Spinal cord (tissue), 10 donors: ENCODE results near the gene ROS1. TPM values are rescaled to one million over a fixed set of nuclear protein-coding genes. Genes with fewer than 3 reads are reported as not detected.
A peak's percentile ranks its signal among the peaks of the same experiment; 100 is the strongest.

ENCODE experiments used
- DNase-seq, 6 donors: peaks; one replicate each; pipeline versions ENCODE4 v3.0.0 to v3.0.0-alpha.2; 2013 to 2015; ENCODE audit warnings: low spot score in 6 of 6, low read depth in 4 of 6
- H3K27ac ChIP-seq: one replicate; pipeline ENCODE4 v1.5.1; 2013; ENCODE audit warnings: low read depth, low read length, control low read depth
- H3K27me3 ChIP-seq: one replicate; pipeline ENCODE4 v1.6.1; 2013; ENCODE audit warnings: low read length; ENCODE audit not compliant: control insufficient read depth, insufficient read depth
- H3K36me3 ChIP-seq: one replicate; pipeline ENCODE4 v1.6.1; 2013; ENCODE audit warnings: low read length; ENCODE audit not compliant: control insufficient read depth, insufficient read depth
- H3K4me1 ChIP-seq: one replicate; pipeline ENCODE4 v1.6.1; 2013; ENCODE audit warnings: low read length; ENCODE audit not compliant: control insufficient read depth, insufficient read depth
- H3K4me3 ChIP-seq: one replicate; pipeline ENCODE4 v1.5.1; 2013; ENCODE audit warnings: low read depth, low read length, control low read depth
- H3K9me3 ChIP-seq: one replicate; pipeline ENCODE4 v1.6.1; 2013; ENCODE audit warnings: low read length; ENCODE audit not compliant: control insufficient read depth, insufficient read depth
- WGBS: methylation state at CpG from one replicate; pipeline ENCODE4 v1.1.5; 2013; ENCODE audit warnings: missing lambda C conversion rate; ENCODE audit not compliant: insufficient coverage; 5-methylcytosine and 5-hydroxymethylcytosine counted together
- polyA plus RNA-seq, 2 donors: library from polyadenylated mRNA; unstranded; fragments of 120-200 nt; gene quantifications; one replicate each; pipeline ENCODE4 v1.2.1, GENCODE V29; 2013; ENCODE audit not compliant: insufficient read length in 2 of 2
- total RNA-seq, 2 donors: library from RNA; depleted of rRNA in 1 of 2; stranded (reverse); fragments of 120-200 nt in 1 of 2; fragments of >200 nt in 1 of 2; gene quantifications; one replicate each; pipeline versions ENCODE4 v1.2.3 to v1.2.4, GENCODE V29; 2013 to 2014
- donor health status: healthy.

The ROS1 gene
- total and polyA plus RNA-seq, 4 donors: 0.03 TPM; not detected in 3

GRCh38 chr6:117409863-117410262, 15.9 kb downstream of the ROS1 start:
- WGBS: no CpG with 5 or more reads among the region's 4 CpGs
- no peaks in the 10 kb centered on the region for H3K9me3 ChIP-seq
- no peaks in the 10 kb centered on the region for H3K4me1 ChIP-seq
- no peak overlapping the region for H3K4me3 ChIP-seq
- H3K27ac ChIP-seq: no peak overlapping the region
- no peaks in the 10 kb centered on the region for H3K36me3 ChIP-seq
- H3K27me3 ChIP-seq: no peaks in the 10 kb centered on the region
- no peak for DNase-seq

DNA sequence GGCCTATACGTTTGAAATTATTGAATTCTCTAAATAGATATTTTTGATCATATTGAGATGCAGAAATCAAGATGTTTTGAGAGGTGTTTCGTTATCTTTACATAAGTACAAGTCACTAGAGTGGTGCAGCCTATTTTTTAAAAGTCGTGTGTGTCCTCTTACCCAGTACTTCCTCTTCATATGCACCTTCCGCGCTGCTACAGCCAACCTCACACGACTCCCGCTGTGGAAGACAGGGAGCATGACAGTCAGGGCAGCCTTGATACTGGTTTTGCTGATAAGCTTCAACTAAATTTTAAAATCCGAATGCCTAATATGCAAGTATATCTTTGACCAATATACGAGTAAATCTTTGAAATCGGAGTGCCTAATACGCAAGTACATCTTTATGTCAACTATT, 16.3 kb downstream of the ROS1 start:
- Histone ChIP-seq H3K4me1 (no peaks in the 10 kb centered on the region), H3K36me3 (no peaks in the 10 kb centered on the region), H3K9me3 (no peaks in the 10 kb centered on the region), H3K27me3 (no peaks in the 10 kb centered on the region), H3K4me3 (no peak overlapping the region), H3K27ac (no peak overlapping the region)
- no peak for DNase-seq
- 93% methylated on average over 9 of the region's 11 CpGs for WGBS

DNA sequence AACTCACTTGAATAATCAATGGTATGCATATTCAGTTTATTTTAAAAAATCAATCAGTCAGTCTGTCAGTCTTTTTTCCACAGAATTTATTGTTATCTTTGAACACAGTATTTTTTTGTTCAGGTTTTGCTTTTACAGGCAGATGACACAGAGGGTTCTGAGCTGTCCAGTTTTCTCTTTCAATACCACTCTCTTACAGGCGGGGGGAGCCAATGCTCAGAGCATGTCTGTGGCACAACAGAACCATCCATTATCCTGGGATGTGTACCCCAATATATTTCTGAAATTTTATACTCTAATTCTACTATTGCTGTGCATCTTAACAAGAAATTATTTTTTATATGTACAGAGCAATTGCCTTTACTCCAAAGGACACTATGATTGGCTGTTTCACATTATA, 21.2 kb downstream of the ROS1 start:
- H3K27ac ChIP-seq: no peak overlapping the region
- WGBS: no CpG with 5 or more reads among the region's 1 CpG

GRCh38 chr6:117401799-117402198, 23.9 kb downstream of the ROS1 start:
- no peak overlapping the region for H3K4me3 ChIP-seq
- no peaks in the 10 kb centered on the region for H3K9me3 ChIP-seq
- H3K4me1 ChIP-seq: no peaks in the 10 kb centered on the region
- no peak for DNase-seq
- no peaks in the 10 kb centered on the region for H3K27me3 ChIP-seq
- H3K36me3 ChIP-seq: no peaks in the 10 kb centered on the region
- no peak overlapping the region for H3K27ac ChIP-seq
- 96% methylated on average over 2 of the region's 2 CpGs for WGBS

More for the DNA sequence above, 21.2 kb downstream of the ROS1 start:
- H3K36me3 ChIP-seq: no peaks in the 10 kb centered on the region
- peak in 1 of 6 donors; percentile 4 for DNase-seq
- no peaks in the 10 kb centered on the region for H3K4me1 ChIP-seq
- H3K27me3 ChIP-seq: no peaks in the 10 kb centered on the region
- no peak overlapping the region for H3K4me3 ChIP-seq
- no peaks in the 10 kb centered on the region for H3K9me3 ChIP-seq

GRCh38 chr6:117399924-117400323, 25.8 kb downstream of the ROS1 start:
- DNase-seq: no peak
- Histone ChIP-seq H3K27me3 (no peaks in the 10 kb centered on the region), H3K4me3 (no peak overlapping the region), H3K27ac (no peak overlapping the region), H3K9me3 (no peaks in the 10 kb centered on the region), H3K36me3 (no peaks in the 10 kb centered on the region), H3K4me1 (no peaks in the 10 kb centered on the region)
- no CpG with 5 or more reads among the region's 1 CpG for WGBS

DNA sequence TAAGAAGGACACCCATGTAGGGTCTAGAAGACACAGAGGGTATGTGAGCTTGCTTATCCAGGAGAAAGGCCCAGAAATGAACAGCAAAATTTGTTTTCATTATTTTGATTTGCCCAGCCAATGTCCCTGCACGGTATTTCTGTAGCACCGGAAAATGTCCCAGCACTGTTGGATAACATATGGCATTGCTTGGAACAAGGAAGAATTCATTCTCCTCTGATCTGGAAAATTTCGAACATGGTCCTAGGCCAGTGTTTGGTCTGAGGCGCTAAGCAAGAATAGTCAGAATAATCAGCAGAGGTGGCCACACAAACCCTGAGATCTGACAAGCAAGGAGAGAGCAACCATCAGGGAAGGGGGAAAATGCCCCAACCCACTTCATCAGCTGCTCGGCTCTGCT, 26.6 kb downstream of the ROS1 start:
- no peak overlapping the region for H3K27ac ChIP-seq
- H3K9me3 ChIP-seq: no peaks in the 10 kb centered on the region
- 91% methylated on average over 4 of the region's 5 CpGs for WGBS
- no peaks in the 10 kb centered on the region for H3K36me3 ChIP-seq
- DNase-seq: no peak
- no peaks in the 10 kb centered on the region for H3K4me1 ChIP-seq
- H3K4me3 ChIP-seq: no peak overlapping the region
- H3K27me3 ChIP-seq: no peaks in the 10 kb centered on the region

DNA sequence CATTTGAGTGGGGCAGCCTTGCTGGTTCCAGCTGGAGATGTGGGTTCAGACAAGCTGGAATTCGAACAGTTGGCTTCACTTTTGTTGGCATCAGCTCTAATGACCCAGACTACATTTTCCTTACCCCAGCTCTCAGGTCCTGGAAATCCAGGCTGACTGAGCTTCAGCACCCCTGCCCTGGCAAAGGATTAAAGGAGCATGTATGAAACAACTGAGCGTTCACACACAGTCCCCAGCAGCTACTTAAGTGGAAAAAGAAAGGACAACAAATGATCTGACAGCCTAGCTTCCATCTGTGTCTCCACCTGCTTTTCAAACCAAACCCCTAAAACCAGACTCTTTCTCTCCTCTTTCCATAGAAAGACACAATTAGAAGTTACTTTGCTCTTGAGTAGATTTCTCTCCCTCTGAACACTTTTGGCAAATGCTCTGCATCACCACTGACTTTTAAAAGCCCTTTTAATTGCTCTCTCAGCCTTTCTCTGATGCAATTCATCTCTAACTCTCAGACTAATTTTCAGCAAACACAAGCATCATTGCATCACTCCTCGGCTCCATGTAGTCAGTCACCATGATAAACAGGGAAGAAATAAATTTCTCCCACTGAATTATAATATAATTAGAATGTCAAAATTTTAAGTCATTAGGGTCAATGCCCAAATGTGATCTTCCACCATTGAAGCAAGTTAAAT, 28.1 kb downstream of the ROS1 start:
- no peaks in the 10 kb centered on the region for H3K27me3 ChIP-seq
- no peaks in the 10 kb centered on the region for H3K36me3 ChIP-seq
- no peak overlapping the region for H3K4me3 ChIP-seq
- H3K4me1 ChIP-seq: no peaks in the 10 kb centered on the region
- no CpG with 5 or more reads among the region's 3 CpGs for WGBS
- no peak overlapping the region for H3K27ac ChIP-seq
- no peaks in the 10 kb centered on the region for H3K9me3 ChIP-seq
- DNase-seq: peak in 1 of 6 donors; percentile 36

- Histone ChIP-seq H3K9me3 (no peaks in the 10 kb centered on the region), H3K27me3 (no peaks in the 10 kb centered on the region), H3K4me1 (no peaks in the 10 kb centered on the region), H3K27ac (no peak overlapping the region), H3K36me3 (no peaks in the 10 kb centered on the region), H3K4me3 (no peak overlapping the region)
- no peak for DNase-seq
- no CpG with 5 or more reads among the region's 4 CpGs for WGBS
Observed at GRCh38 chr6:117396228-117396627, 29.5 kb downstream of the ROS1 start.

- no peaks in the 10 kb centered on the region for H3K9me3 ChIP-seq
- H3K27me3 ChIP-seq: no peaks in the 10 kb centered on the region
- DNase-seq: no peak
- no peaks in the 10 kb centered on the region for H3K36me3 ChIP-seq
- no peak overlapping the region for H3K4me3 ChIP-seq
- no peak overlapping the region for H3K27ac ChIP-seq
- no CpG with 5 or more reads among the region's 1 CpG for WGBS
- H3K4me1 ChIP-seq: no peaks in the 10 kb centered on the region
Observed at GRCh38 chr6:117395164-117395563, 30.6 kb downstream of the ROS1 start.

DNA sequence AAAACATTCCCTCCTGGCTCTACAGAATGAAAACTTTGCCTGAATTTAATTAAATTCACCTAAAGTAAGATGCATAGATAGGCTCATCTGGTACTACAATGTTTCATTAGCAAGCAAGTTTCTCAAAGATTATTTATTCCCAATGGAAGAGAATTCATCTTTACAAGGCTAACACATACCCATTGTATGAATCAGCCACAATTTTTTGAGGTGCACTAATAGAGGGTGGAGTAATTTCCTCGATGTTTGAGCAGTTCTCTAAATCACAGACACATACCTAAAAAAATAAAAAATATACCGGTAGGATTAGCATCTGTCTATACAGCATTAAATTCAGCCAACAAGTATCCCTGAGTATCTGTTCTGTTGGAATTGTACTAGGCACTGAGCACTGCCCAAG, 32.7 kb downstream of the ROS1 start:
- Histone ChIP-seq H3K4me3 (no peak overlapping the region), H3K4me1 (no peaks in the 10 kb centered on the region), H3K27me3 (no peaks in the 10 kb centered on the region), H3K27ac (no peak overlapping the region), H3K9me3 (no peaks in the 10 kb centered on the region), H3K36me3 (no peaks in the 10 kb centered on the region)
- WGBS: no CpG with 5 or more reads among the region's 2 CpGs
- DNase-seq: no peak
